Esophagus mucosa (tissue), 1 donor: Measurements from ENCODE around the gene PDZD11. TPM values are rescaled to one million over a fixed set of nuclear protein-coding genes. Genes with fewer than 3 reads are reported as not detected.
"Not testable (repeated sequence)": the region's sequence is repeated elsewhere in the genome, so short reads cannot be mapped to it uniquely, and the experiment has no call there.

Experiments
- ATAC-seq: fragments of 200-7000 bp; cut with Tn5 transposase; one replicate; pipeline ENCODE4 v1.9.1; 2020
- total RNA-seq: library from RNA; stranded (reverse); gene quantifications from one replicate; pipeline ENCODE4 v1.2.4, GENCODE V29; 2023
- donor health status: DM: yes; HTN: yes; CAD: no.

Gene PDZD11, protein sequence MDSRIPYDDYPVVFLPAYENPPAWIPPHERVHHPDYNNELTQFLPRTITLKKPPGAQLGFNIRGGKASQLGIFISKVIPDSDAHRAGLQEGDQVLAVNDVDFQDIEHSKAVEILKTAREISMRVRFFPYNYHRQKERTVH
- total RNA-seq: 44.7 TPM

DNA sequence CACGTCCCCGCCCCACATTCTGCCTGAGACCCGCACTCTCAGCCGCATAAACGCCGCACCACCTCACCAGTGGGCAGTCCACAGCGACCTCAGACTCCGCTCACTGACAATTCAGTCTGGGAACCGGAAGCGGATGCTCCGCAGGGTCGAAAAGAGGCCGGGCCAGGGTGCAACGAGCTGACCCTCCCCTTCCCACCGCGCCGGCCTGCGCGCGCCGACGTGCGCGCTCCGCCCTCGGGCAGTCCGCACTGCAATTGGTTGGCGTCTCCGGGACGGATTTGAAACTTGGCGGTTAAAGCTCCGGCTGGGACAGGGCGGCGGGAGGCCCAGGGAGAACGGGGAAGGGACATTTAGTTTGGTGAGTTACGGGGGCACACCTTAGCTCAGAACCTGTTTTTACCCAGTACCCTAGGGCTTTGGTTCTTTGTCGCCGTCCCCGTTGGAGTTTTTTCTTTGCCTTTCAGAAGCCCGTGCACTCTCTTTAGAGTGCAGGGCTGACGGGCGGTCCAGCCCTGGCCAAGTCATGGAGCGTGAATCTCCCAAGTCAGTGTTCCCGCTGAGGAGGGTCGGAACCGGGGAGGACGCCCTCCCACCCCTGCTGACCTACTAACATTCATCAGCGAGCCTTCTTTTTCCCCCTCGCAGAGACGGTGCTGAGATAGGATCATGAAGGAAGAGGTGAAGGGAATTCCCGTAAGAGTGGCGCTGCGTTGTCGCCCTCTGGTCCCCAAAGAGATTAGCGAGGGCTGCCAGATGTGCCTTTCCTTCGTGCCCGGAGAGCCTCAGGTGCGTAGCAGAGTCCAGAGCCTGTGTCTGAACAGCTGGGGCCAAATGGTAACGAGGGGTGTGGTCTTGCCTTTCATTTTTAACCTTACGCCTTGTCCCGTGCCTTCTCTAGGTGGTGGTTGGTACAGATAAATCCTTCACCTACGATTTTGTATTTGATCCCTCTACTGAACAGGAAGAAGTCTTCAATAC is at the start of gene PDZD11, which contains the start of gene KIF4A:
TSS of gene PDZD11 (minus strand) at position 135 of the 978 bp plus-strand sequence. CDS start 586 bp downstream, outside the sequence.
TSS of gene KIF4A (plus strand) at position 312 of the 978 bp plus-strand sequence. CDS start at position 667, 355 bp downstream.
- peak; percentile 99 for ATAC-seq

DNA sequence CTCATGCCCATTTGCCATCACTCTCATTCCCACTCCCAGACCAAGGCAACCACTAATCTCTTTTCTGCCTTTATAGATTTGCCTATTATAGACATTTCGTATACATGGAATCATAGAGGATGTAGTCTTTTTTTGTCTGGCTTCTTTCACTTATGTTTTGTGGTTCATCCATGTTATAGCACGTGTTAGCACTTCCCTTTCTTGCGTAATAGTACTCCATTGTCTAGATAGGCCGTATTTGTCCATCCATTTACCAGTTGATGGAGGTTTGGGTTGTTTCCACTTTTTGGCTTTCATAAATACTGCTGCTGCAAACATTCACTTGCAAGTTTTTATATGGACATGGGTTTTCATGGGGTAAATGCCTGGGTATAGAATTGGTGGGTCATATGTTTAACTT is 48.6 kb upstream of the PDZD11 start:
- no peak for ATAC-seq

DNA sequence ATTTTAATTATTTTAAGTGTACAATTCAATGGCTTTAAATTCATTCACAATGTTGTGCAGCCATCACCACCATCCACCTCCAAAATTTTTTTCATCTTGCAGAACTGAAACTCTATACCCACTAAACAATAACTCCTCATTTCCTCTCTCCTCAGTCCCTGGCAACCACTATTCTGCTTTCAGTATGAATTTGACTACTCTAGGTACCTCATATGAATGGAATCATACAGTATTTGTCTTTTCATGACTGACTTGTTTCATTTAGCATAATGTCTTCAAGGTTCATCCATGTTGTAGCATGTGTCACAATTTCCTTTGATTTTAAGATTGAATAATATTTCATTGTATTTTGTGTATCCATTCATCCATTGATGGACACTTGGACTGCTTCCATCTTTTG is 47.0 kb upstream of the PDZD11 start:
- ATAC-seq: no peak

DNA sequence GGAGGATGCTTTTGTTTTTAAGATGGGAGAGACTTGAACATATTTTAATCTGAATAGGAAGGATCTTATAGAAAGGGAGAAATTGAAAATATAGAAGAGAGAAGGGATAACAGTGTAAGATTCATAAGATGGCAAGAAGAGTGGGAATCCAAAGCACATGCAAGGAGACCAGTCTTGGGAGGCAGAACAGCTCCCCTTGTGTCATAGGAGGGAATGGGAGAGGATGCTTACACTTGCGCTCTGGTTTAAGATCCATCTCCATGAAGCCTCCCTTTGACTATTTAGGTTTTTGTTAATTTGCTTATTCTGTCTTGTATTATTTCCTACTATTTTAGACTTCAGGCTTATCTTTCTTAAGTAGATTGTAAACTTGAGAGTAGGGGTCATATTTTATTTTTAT is 42.9 kb upstream of the PDZD11 start:
- no peak for ATAC-seq

DNA sequence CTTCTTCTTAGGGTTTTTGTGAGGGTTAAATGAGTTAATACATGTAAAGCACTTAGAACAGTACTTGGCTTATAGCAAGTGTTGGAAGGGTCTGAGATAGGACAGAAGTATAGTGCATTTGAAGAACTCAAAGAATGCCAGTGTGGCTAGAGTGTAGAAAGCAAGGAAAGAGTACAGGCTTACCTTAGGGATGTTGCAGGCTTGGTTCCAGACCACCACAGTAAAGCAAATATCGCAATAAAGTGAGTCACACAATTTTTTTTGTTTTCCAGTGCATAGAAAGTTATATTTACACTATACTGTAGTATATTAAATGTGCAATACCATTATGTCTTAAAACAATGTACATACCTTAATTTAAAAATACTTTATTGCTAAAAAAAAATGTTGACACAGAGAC is 41.4 kb upstream of the PDZD11 start:
- ATAC-seq: no peak

DNA sequence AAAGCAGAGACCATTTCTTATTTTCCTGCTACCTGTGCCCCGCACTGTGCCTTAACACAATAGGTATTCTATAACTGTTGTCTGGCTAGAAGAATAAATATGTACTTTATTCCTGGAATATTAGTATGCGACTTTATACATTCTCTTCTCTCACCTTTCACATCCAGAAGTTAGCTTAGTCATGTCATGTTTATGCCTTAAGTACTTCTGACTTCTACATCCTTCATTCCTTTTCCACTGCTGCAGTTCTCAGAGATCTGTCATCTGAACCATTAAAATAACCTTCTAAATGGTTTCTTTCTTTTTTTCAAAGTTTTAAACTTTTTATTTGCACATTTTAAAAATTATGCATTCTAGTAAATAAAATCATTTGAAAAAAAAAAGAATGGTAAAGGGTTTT is 34.6 kb upstream of the PDZD11 start:
- no peak for ATAC-seq

DNA sequence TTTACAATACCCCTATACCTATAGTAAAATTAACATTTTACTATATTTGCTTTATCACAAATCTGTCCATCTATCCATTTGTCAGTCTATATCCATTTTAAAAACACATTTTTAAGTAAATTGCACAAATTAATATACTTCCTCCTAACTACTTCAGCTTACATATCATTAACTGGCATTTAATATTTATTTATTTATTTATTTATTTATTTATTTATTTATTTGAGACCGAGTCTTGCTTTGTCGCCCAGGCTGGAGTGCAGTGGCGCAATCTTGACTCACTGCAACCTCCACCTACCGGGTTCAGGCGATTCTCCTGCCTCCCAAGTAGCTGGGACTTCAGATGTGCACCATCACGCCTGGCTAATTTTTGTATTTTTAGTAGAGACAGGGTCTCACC is 33.9 kb upstream of the PDZD11 start:
- not testable (repeated sequence) for ATAC-seq

DNA sequence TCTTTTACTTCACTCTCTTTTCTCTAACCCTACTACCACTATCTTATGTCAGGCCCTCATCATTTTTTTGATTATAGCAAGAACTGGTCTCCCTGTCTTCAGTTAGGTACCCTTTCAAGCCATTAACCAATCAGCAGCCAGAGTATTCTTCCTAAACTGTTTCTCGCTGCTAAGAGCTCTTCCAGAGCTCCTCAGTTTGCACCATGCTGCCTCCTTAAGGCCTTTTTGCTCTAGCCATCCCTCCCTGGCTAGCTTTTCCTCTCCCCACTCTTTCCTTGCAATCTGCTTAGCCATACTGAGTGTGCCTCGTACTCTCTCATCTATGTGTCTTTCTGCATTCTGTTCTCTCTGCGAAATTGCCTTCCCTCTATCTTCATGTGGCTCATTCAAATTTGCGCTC is 33.1 kb upstream of the PDZD11 start:
- ATAC-seq: no peak

DNA sequence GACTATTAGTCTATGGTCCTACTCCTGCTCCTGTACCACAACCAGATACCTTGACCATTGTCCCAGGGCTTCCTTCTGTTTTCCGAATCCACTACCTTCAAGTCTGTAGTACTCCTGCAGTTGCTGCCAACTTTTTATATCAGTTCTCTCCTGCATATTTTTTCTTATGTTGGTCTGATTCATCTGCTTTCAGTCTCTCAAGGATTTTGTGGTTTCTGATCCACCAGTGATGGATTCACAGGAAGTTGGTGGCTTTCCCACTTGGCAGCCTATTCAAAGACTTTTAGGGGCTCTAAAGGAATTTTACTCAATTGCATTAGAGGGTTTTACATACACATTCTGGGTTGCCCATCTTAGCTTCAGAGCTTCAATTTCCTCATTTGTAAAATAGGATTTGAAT is 23.8 kb upstream of the PDZD11 start:
- ATAC-seq: no peak

DNA sequence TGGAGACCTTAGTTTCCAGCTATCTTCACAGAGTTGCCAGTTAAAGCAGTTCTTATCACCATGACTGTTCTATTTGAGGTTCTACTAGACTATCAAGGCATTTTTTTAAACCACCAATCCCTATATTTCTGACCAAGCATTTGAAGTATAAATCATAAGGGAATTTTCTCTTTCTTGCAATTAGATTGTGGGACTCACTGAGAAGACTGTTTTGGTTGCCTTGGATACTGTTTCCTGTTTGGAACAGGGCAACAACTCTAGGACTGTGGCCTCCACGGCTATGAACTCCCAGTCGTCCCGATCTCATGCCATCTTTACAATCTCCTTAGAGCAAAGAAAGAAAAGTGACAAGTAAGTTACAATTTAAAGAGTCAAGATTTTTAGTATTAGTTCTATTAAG is 12.0 kb upstream of the PDZD11 start:
- ATAC-seq: no peak

DNA sequence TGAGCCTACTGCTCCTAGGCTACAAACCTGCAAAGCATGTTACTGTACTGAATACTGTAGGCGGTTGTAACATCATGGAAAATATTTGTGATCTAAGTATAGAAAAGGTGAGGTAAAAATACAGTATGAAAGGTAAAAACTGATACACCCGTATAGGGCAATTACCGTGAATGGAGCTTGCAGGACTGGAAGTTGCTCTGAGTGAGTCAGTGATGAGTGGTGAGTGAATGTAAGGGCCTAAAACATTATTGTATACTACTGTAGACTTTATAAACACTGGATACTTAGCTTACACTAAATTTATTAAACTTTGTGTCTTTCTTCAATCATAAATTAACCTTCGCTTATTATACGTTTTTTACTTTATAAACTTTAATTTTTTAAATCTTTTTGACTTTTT is 3.9 kb upstream of the PDZD11 start:
- ATAC-seq: no peak

DNA sequence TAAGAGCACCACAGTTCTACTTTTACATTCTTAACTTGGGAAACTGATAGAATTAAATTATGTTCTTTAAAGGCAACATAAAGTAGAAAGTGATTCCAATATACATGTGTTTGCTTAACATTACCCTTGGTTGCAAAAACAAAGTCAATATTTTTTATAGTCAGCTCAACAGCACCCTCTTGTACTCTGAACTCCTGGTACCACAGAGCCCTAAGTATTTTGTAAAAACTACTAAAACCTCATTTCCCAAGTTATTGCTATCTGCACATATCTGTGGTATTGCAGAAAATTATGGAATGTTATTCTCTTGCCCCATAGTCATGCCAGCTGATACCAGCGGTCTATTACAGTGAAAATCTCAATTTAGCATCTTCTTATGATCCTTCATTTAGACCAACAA is 3.1 kb upstream of the PDZD11 start:
- no peak for ATAC-seq

DNA sequence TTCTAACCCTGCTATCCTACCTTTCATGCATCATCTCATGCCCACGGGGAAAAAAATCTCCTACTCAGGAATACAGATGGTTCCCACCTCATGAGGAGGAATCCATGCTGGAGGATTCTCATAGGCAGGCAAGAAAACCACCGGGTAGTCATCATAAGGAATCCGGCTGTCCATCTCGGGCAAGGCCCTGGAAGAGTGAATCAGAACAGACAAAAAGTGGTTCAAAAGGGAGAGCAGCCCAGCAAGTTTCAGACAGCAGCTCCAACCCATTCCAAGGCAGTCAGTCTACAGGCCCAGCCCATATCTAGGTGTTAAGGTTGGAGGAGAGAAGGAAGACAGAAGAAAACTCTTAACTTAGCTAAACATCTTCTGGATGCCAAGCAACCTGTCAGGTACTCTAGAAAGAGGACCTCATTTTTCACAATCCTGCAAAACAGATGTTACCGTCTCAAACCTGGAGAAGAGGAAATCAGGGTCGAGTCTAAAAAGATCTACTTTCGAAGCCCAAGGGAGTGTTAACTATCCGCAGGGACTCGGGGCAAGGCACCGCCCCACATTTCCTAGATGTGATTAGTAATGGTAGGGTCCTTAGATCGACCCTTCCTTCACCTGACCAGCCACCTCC is 447 bp downstream of the PDZD11 start:
- peak; percentile 55 for ATAC-seq

DNA sequence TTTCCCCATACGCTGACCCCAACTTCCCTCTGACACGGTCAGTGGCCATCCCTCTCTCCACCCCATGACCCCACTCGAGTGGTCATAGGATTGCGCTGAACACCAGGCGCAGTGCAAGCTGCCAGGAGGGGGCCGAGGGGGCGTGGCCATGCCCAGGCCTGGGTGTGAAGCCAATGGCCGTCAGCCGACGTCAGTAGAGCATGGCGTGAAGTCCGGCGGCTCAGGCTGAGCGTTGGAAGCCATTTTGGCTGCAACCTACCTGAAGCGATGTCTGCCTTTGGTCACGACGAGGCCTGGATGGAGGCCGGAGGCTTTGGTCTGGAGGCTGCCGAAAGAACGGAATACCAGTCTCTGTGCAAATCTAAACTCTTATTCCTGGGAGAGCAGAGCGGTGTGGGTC is 7.8 kb downstream of the PDZD11 start, which contains the start of gene RAB41:
TSS of gene RAB41 (plus strand) at position 222 of the 400 bp plus-strand sequence. CDS start at position 268, 46 bp downstream.
- no peak for ATAC-seq

DNA sequence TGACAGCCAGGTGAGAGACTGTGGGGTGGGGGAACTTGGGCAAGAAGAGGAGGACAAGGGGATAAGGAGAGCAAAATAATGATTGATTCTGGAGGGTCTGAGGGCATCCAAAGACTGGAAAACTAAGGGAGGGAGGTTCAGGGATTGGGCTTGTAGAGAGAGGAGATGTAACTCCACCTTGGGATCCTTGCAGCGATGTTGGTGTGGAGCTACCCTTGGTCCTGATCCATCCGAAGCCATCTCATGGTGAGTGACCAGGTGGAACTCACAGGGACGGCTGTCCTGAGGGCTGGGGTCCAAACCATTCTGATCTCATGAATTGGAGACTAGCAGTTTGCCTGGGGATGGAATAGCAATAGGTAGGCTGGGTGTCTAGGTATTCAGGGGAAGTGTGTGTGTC is 9.2 kb downstream of the PDZD11 start:
- no peak for ATAC-seq

DNA sequence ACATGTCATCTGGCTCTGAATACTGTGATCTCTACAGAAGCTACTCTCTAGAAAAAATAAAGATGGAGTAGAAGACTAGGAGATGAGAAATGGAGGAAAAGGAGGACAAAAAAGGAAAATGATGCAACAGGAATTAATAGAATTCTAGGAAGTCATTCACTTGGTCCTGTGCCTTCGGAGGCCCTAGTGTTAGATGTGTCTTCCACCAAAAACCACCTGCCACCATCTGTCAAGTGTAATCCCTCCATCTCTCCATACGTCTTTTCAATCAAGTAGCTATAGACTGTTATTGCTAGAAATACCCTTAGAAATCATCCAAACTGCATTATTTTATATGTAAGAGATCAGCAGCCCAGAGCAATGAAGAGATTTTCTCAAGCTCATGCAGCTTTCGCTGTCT is 10.6 kb downstream of the PDZD11 start:
- ATAC-seq: no peak

DNA sequence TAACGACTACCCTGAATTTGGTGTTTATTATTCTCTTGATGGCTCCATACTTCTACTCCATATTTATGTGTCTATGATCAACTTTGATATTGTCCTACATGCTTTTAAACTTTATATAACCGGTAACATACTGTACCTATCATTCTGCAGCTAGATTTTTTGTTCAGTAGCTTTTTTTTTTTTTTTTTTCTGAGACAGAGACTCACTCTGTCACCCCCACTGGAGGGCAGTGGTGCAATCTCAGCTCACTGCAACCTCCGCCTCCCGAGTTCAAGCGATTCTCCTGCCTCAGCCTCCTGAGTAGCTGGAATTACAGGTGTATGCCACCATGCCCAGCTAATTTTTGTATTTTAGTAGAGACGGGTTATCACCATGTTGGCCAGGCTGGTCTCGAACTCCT is 15.7 kb downstream of the PDZD11 start:
- not testable (repeated sequence) for ATAC-seq

DNA sequence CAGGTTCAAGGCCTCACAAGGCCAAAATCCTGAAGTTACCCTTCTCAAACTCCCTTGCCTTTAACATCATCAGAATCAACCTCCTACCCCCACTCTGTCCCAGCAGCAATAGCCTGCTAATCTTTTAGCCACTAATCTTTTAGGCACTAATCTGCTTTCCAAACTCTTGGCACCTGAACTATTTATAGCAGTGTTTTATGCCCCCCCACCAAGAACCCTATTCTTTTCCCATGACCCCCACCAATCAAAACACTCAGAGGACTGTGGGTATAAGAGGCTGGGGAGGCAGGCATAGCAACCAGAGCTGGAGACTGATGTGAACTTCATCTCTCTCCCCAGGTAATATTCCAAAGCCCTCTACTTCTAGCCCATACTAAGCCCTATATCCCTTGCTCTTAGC is 21.7 kb downstream of the PDZD11 start, which contains the start of gene ARR3:
TSS of gene ARR3 (plus strand) at position 301 of the 400 bp plus-strand sequence. CDS start 1,052 bp downstream, outside the sequence.
- no peak for ATAC-seq

DNA sequence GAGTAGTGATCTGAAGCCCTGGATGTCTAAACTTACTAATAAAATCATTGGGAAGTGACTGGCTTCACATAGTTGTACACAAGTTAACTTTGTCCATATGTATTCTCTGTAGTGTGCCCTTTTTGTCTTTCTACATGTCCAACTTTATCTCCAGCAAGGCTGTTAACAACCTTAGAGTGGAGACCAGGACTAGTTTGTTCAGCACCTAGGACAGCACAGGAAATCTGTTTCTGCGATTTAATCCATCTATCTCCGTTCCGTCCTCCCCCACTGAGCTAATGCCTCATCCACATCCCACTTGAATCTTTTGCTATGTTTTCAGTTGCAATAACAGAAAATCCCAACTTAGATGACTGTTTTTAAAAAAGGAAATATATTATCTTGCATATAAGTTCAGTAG is 24.9 kb downstream of the PDZD11 start:
- no peak for ATAC-seq

DNA sequence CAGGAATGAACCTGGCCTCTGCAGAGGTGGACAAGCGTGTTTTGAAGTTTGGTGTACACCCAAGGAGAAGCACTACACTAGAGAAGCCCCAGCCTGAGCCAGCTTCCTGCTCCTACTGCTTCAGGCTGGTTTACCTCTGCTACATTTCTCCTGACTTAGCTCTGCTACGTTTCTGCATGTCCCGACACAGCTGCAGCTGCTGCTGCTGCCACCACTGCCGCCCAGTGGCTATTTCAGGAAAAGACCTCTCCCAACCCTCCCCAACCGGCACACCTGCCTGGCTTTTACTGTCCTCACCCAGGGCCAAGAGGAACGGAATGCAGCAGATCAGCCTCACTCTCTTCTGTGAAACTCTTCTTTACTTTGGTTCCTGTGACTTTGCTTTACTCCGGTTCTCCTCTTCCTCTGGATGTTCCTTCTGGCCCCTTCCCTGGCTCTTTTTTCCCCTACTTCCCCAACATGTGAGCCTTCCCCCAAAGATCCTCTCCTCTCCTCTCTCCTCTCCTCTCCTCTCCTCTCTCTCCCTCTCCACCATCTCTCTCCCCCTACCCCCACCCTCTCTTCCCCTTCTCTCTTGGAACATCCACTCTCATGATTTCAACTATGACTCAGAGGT is 26.7 kb downstream of the PDZD11 start:
- peak; percentile 95 for ATAC-seq

DNA sequence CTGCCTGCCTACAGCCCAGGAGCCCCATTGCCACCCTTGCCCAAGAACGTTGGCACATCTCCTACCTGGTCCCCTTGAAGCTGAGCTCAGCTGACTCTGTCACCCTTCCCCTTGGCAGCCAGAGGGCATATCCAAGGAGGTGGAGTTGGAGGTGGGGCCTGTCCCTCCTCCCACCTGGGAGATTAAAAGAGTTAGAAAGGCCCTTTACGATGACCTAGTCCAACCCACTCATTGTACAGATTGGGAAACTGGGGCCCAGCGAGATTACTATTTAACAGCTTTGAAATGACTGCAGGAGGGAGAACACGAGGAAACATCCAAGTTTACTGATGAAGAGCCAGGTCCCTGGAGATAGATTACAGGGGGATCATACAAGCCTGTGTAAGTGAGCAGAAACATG is 29.6 kb downstream of the PDZD11 start, which contains the start of gene P2RY4:
TSS of gene P2RY4 (minus strand) at position 101 of the 400 bp plus-strand sequence. CDS start 580 bp downstream, outside the sequence.
- ATAC-seq: no peak
